Measurements from ENCODE around the gene DAG1.

The DAG1 gene

DNA sequence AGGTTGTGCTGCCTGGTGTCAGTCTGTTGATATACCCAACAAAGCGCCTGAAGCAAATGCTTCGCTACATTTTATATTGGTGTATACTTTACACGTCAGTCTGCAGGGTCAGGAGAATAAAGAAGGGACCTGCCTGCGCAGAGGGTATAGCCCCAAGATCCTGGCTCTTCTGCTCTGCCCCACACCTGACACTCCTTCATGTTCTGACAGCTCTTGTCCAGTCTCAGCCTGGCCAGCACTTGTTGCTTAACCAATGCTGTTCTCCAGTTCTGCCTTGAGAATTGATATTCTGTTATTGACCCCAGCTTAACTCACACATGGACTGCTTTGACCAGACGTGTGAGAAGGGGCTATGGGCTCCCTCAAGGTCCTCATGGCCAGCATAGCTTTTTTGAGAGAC lies 48.4 kb downstream of the DAG1 start:
- DNase-seq (ENCODE audit: low read depth) = no peak

DNA sequence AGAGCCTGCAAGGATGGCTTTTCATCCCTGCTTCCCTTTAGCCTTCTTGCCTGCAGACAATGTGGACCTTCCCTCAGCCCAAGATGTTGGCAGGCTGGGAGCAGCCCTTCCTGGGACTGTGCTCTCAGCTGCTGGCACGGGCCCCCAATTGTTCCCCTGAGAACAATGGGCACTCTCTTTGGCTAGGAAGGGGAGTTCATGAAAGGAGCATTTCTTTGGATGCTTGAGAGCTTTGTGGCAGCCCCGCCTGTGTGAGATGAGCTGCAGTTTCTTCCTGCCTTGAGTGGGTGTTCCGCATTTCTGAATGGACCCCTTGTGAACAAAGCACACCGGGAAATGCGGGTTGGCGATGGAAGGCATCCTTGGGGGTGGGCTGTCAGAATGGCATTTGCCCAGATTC lies 49.2 kb downstream of the DAG1 start:
- no peak for DNase-seq (ENCODE audit: low read depth)

DNA sequence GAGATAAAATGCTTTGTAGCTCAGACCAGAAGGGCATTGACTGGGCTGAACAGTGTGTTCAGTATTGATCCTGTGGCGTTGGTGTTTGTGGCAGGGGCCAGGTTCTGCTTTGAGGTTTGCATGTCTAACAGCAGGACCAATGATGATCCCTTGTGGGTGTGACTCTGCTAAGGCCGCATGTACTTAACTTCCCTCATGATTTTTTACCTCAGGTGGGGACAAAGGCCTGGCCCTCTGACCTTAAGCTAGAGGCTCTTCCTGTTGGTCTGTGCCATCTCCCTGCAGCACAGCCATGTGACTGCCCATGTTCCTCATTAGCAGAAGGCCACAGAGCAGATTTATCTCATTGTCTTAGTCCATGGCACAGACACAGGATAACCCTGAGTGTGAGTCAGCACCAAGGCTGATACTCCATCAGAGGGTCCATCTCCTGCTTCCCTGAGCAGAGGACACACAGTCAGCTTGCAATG lies 49.9 kb downstream of the DAG1 start:
- DNase-seq (ENCODE audit: low read depth) = peak; percentile 20

DNA sequence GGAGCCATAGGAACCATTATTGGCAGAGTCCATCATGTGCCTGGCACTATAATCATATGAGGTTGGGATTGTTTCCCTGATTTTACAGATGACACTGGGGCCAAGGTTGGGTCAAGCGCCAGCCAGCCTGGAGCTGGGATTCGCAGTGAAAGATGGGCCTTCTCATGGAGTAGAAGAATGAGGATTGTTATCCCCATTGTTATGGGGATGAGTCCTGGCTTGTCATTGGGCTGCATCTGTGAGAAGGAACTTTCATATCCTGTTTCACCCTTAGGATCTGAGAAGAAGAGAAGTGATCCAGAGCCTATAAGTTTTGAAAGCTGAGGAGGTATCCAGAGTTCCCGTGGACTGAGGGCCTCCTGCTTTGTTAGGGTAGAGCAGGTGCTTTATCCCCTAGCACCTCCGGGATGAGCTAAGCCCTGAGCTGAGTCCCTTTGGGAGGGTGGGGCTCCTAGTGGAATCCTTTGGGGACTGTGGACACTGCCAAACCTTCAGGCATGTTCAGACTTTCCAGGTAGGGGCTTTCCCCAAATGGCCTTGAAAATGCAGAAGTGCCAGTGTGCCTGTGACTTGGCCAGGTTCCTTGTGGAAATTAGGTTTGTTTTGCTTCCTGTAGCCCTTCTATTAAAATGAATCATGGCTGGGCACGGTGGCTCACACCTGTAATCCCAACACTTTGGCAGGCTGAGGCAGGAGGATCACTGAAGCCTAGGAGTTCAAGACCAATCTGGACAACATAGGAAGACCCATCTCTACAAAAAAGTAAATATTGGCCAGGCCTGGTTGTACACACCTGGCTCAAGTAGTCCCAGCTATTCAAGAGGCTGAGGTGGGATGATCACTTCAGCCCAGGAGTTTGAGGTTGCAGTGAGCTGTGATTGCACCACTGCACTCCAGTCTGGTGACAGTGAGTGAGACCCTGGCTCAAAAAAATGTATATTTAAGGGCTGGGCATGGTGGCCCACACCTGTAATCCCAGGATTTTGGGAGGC lies 54.0 kb downstream of the DAG1 start:
- DNase-seq (ENCODE audit: low read depth) = no peak

DNA sequence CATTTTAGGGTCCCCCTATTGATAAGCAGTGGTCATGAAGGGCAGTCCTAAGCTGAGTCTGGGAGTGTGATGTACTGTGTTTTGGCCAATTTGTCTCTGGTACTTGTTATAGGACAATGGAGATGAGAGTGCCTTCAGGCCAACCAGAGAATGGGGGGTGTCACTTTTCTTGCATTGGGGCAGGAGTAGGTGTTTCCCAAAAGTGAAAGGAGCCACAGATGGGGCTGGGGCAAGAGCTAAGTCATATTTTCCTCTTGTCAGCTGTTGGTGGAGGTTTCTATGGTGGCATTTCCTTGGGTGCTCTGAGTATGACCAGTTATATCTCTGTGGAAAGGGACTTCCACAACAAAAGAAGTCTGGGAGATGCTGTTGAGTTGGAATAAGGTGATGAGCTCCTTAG lies 59.5 kb downstream of the DAG1 start:
- DNase-seq (ENCODE audit: low read depth) = no peak

DNA sequence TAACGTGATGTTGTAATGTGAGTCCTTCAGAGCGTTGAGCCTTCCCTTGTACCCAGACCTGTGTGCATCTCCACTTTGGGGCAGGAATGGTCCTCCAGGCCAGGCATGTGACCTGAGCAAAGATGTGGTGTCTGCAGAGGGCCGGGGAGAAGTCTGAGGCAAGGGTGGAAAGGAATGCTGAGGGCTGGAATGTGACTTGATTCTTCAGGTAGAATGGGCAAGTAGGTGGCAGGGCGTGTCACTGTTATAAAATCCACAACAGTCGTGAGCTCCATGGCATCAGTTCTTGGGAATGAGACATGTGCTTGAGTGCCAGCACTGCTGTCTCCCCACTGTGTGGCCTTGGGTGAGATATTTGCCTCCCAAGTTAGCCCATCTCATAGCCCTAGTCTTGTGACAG lies 60.2 kb downstream of the DAG1 start:
- DNase-seq (ENCODE audit: low read depth) = no peak

DNA sequence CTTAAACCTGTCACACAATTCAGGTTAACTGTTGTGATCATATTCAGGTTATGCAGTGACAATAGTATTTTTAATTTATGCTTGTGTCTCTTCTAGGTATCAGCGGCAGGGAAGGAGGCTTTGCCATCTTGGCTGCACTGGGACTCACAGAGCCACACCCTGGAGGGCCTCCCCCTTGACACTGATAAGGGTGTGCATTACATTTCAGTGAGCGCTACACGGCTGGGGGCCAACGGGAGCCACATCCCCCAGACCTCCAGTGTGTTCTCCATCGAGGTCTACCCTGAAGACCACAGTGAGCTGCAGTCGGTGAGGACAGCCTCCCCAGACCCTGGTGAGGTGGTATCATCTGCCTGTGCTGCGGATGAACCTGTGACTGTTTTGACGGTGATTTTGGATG lies 60.6 kb downstream of the DAG1 start:
- no peak for DNase-seq (ENCODE audit: low read depth)

DNA sequence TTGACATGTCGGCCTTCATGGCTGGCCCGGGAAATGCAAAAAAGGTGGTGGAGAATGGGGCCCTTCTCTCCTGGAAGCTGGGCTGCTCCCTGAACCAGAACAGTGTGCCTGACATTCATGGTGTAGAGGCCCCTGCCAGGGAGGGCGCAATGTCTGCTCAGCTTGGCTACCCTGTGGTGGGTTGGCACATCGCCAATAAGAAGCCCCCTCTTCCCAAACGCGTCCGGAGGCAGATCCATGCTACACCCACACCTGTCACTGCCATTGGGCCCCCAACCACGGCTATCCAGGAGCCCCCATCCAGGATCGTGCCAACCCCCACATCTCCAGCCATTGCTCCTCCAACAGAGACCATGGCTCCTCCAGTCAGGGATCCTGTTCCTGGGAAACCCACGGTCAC lies 61.2 kb downstream of the DAG1 start:
- no peak for DNase-seq (ENCODE audit: low read depth)

DNA sequence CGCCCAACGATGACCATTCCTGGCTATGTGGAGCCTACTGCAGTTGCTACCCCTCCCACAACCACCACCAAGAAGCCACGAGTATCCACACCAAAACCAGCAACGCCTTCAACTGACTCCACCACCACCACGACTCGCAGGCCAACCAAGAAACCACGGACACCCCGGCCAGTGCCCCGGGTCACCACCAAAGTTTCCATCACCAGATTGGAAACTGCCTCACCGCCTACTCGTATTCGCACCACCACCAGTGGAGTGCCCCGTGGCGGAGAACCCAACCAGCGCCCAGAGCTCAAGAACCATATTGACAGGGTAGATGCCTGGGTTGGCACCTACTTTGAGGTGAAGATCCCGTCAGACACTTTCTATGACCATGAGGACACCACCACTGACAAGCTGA lies 61.6 kb downstream of the DAG1 start:
- DNase-seq (ENCODE audit: low read depth) = no peak

DNA sequence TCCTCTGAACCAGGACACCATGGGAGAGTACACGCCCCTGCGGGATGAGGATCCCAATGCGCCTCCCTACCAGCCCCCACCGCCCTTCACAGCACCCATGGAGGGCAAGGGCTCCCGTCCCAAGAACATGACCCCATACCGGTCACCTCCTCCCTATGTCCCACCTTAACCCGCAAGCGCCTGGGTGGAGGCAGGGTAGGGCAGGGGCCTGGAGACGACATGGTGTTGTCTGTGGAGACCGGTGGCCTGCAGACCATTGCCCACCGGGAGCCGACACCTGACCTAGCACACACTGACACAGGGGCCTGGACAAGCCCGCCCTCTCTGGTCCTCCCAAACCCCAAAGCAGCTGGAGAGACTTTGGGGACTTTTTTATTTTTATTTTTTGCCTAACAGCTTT lies 63.0 kb downstream of the DAG1 start:
- DNase-seq (ENCODE audit: low read depth) = no peak

DNA sequence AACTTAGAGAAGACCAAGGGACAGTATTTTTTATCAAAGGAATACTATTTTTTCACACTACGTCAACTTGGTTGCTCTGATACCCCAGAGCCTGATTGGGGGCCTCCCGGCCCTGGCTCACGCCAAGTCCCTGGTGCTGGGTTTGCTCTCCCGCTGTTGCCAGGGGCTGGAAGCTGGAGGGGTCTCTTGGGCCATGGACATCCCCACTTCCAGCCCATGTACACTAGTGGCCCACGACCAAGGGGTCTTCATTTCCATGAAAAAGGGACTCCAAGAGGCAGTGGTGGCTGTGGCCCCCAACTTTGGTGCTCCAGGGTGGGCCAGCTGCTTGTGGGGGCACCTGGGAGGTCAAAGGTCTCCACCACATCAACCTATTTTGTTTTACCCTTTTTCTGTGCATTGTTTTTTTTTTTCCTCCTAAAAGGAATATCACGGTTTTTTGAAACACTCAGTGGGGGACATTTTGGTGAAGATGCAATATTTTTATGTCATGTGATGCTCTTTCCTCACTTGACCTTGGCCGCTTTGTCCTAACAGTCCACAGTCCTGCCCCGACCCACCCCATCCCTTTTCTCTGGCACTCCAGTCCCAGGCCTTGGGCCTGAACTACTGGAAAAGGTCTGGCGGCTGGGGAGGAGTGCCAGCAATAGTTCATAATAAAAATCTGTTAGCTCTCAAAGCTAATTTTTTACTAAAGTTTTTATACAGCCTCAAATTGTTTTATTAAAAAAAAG lies 63.9 kb downstream of the DAG1 start:
- no peak for DNase-seq (ENCODE audit: low read depth)

DNA sequence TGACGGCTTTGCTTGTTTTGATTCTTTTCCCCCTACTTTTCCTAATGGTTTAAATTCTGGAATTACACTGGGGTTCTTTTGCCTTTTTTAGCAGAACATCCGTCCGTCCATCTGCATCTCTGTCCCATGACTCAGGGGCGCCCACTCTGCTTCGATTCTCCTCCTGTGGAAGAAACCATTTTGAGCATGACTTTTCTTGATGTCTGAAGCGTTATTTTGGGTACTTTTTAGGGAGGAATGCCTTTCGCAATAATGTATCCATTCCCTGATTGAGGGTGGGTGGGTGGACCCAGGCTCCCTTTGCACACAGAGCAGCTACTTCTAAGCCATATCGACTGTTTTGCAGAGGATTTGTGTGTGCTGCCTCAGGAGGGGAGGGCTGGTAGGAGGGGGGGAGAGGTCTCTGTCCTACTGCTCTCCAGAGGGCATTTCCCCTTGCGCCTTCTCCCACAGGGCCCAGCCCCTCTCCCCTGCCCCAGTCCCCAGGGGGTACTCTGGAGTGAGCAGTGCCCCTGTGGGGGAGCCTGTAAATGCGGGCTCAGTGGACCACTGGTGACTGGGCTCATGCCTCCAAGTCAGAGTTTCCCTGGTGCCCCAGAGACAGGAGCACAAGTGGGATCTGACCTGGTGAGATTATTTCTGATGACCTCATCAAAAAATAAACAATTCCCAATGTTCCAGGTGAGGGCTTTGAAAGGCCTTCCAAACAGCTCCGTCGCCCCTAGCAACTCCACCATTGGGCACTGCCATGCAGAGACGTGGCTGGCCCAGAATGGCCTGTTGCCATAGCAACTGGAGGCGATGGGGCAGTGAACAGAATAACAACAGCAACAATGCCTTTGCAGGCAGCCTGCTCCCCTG lies 64.7 kb downstream of the DAG1 start:
- no peak for DNase-seq (ENCODE audit: low read depth)

DNA sequence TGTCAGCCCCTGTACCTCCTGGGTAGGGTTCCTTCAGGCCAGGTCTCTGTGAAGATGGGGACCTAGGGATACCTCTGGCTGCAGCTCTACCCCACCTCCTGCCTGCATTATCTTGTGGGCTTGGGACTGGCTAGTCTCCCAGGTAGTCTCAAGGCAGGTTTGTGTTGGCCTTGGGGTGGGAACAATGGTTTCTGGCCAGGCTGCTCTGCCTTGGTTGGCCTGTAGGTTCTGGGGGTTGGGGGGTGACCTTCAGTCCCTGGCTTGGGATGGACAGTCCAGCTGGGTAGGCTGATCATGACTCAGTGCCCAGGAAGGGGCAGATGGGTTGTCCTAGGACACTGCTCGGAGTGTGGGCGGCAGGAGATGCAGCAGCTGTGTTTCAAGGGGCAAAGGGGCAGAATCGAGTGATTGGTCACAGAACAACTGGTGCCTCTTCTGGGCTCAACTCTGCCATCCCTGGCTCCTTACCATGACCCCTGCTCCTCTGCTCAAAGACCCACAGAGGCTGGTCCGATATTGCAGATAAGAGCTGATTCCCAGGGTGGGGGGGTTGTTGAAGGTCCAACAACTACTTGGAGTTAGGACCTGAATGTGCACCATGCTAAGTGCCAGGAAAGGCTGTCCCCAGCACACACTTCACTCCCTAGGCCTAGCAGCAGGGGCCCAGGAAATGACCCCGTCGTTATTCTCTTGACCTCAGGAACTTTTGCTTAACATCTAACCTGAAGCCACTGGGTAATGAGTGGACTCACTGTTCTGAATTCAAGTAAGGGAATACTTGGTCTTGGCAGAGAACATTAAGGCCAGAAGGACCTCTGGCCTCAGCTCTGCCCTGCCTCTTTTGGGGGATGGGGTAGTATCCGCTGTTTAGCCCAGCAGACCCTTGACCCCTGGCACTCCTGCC lies 66.2 kb downstream of the DAG1 start:
- DNase-seq (ENCODE audit: low read depth) = no peak

DNA sequence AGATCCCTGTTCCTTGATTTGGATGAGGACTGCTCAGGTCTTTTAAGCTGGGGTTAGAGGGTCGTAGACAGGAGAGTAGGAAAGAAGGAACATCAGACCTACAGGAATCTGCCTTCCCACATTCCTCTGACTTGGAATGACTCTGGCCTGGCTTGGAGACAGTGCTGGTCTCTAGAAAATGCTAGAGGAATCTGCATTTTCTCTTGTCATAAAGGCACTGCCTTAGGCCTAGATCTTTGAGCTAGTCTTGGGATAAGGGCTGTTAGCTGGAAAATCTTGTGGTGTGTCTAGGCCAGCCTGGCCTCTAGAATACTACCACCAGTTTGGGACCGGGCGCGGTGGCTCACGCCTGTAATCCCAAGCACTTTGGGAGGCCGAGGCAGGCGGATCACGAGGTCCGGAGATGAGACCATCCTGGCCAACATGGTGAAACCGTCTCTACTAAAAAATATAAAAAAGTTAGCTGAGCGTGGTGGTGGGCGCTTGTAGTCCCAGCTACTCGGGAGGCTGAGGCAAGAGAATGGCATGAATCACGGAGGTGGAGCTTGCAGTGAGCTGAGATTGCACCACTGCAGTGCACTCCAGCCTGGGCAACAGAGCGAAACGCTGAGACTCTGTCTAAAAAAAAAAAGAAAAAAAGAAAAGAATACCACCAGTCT lies 66.9 kb downstream of the DAG1 start:
- DNase-seq (ENCODE audit: low read depth) = no peak

DNA sequence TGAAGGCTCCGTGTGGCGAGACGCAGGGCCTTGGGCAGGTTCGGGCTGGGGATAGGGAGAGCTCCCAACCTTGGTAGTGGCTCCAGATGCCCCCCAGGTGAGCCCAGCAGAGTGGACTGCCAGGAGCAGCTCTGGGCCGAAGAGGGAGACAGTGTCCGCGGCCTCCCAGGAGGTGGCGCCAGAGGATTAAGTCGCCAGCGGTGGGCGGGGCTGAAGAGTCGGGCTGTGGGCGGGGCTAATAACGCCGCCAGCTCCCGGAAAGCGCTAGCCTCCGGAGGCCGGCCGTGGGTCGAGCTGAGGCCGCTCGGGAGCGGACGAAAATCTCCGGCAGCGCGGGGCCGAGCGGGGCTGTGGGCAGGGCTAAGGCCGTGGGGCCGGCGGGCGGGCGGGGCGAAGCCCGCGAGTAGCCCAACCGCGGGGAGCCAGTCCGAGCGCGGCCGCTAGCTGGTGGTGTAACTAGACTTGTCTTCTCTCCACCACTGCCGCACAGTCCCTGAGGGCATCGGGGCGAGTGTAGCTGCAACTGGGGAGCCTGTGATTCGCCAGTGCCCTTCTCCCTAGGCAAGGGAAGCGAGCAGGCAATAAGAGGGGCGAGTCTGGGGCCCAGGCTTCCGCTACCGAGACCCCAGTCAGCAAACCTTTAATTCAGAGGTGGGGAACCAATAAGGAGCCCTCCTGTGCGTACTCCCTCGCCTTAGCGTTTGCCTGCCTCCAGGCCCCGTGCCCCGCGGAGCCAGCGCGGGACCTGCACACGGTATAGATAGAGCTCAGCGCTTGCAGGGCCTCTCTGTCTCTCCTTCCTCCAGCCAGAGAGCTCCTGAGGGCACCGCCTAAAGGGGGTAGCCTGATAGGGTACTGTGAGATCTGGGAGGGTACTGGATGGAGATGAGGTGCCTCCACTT lies 69.8 kb downstream of the DAG1 start:
- DNase-seq (ENCODE audit: low read depth) = peak; percentile 89

DNA sequence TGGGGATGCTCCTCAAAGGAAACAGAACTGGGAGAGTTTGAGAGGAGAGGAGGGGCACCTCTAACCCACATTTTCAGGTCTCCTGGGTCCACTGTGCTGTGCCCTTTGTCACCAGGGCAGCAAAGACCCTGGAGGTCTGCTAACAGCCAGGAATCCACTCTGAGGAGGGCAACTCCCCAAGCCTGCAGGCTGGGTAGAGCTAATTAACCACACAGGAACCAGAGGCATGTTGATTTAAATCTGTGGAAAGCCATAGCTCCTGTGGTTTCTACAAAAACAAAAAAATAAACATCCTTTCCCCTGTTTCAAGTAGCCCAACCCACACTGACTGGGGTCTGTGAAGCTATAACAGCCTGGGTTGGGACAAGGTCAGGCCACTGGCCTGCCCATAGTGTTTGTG lies 82.0 kb downstream of the DAG1 start:
- no peak for DNase-seq (ENCODE audit: low read depth)

DNA sequence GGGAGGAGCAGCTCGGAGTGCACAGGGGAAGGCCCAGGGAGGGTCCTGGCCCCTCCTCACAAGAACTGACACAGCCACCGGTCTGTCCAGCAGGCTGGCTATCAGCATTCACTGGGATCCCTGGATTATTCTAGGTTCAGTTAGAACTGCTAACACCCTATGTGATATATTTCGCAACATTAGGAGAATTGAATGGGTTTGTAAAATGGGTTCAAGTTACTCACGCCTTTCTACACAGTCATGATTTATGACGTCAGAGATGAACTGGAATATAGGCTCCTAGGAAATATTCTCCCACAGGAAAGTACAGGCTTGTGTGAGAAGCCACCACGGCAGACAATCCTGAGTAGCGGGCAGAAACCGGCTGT lies 83.2 kb downstream of the DAG1 start:
- no peak for DNase-seq (ENCODE audit: low read depth)

DNA sequence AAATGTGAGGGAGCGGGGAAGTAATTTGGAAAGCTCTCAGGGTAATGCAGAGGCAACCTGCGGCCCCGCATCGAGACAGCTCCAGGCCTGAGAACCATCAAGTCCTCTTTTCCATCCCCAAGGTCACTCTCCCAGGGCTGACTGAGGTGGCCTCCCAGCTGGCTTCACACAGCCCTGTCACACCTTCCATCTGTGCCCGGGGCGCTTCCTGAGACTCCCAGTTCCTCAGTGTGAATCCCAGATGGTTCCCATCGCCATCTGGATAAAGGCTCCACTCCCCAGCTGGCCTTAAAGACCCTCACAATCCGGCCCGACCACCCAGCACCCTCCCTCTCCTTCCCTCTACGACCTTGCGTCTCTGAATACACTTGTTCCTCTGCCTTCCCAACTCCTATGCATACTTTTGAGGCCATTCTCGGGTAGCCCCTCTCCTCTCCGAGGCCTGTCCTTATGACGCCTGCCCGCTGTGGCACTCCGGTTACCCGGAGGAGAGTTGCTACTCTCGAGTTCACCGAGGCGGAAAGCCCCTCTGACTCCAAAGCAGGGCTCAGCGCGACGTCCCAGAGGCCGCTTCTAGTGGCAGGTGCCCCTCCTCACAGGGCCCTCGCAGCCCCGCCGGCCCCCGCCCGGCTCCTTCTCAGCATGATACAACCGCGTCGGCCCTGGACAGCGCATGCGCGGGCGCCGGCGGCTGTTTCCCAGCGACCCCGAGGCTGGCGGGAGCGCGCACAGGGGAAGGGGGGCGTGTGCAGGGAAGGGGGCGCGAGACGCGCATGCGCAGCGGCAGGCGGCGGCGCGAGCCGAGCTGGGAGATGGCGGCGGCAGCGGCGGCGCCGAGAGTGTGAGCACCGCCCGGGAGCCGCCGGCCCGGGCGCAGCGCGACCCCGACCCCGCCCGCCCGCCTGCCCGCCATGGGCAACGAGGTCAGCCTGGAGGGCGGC lies 83.9 kb downstream of the DAG1 start, which contains the start of gene BSN:
TSS of gene BSN (plus strand) at position 786 of the 941 bp plus-strand sequence. CDS start at position 912, 126 bp downstream.
- DNase-seq (ENCODE audit: low read depth) = peak; percentile 73

Data from CMK (cell line).